PFSK-1 (cell line): ENCODE data around the gene FBXL7.

Experiments used
- FOXP2 ChIP-seq: optimal IDR thresholded peaks from 2 replicates; pipeline ENCODE3; 2011; ENCODE audit warnings: borderline replicate concordance, control low read depth, inconsistent platforms; ENCODE audit not compliant: insufficient read depth; ENCODE audit errors: extremely low read length, extremely low read depth
- POLR2AphosphoS5 ChIP-seq: IDR thresholded peaks from 2 replicates; pipeline ENCODE4 v1.6.1; 2012; ENCODE audit warnings: low read depth, mild to moderate bottlenecking, control low read depth, low read length, moderate library complexity
- SIN3A ChIP-seq: IDR thresholded peaks from 2 replicates; pipeline ENCODE4 v1.6.1; 2012; ENCODE audit warnings: mild to moderate bottlenecking, low read length, moderate library complexity, borderline replicate concordance; ENCODE audit not compliant: insufficient read depth
- TAF1 ChIP-seq: IDR thresholded peaks from 2 replicates; pipeline ENCODE4 v1.6.1; 2012; ENCODE audit warnings: low read length, control low read depth, borderline replicate concordance; ENCODE audit not compliant: insufficient read depth
- TF ChIP-seq, protein P1 (sequence below), 2 experiments: IDR thresholded peaks; 2 replicates each; pipeline versions ENCODE4 v1.6.1 to v1.8.0; 2011 to 2012; ENCODE audit warnings: low read depth in 2 of 2, low read length in 2 of 2, control low read depth in 1 of 2, inconsistent platforms in 1 of 2, mild to moderate bottlenecking in 1 of 2, moderate library complexity in 1 of 2; ENCODE audit not compliant: insufficient read depth in 1 of 2

The FBXL7 gene

DNA sequence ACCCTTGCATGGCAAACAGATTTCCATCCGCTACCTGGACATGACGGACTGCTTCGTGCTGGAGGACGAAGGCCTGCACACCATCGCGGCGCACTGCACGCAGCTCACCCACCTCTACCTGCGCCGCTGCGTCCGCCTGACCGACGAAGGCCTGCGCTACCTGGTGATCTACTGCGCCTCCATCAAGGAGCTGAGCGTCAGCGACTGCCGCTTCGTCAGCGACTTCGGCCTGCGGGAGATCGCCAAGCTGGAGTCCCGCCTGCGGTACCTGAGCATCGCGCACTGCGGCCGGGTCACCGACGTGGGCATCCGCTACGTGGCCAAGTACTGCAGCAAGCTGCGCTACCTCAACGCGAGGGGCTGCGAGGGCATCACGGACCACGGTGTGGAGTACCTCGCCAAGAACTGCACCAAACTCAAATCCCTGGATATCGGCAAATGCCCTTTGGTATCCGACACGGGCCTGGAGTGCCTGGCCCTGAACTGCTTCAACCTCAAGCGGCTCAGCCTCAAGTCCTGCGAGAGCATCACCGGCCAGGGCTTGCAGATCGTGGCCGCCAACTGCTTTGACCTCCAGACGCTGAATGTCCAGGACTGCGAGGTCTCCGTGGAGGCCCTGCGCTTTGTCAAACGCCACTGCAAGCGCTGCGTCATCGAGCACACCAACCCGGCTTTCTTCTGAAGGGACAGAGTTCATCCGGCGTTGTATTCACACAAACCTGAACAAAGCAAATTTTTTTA lies 436.7 kb downstream of the FBXL7 start:
- no peak for TF ChIP-seq SIN3A
- no peak for TF ChIP-seq TAF1
- TF ChIP-seq, protein P1, sequence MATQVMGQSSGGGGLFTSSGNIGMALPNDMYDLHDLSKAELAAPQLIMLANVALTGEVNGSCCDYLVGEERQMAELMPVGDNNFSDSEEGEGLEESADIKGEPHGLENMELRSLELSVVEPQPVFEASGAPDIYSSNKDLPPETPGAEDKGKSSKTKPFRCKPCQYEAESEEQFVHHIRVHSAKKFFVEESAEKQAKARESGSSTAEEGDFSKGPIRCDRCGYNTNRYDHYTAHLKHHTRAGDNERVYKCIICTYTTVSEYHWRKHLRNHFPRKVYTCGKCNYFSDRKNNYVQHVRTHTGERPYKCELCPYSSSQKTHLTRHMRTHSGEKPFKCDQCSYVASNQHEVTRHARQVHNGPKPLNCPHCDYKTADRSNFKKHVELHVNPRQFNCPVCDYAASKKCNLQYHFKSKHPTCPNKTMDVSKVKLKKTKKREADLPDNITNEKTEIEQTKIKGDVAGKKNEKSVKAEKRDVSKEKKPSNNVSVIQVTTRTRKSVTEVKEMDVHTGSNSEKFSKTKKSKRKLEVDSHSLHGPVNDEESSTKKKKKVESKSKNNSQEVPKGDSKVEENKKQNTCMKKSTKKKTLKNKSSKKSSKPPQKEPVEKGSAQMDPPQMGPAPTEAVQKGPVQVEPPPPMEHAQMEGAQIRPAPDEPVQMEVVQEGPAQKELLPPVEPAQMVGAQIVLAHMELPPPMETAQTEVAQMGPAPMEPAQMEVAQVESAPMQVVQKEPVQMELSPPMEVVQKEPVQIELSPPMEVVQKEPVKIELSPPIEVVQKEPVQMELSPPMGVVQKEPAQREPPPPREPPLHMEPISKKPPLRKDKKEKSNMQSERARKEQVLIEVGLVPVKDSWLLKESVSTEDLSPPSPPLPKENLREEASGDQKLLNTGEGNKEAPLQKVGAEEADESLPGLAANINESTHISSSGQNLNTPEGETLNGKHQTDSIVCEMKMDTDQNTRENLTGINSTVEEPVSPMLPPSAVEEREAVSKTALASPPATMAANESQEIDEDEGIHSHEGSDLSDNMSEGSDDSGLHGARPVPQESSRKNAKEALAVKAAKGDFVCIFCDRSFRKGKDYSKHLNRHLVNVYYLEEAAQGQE (IDR thresholded peaks at IDR 0.05; ENCODE audit: insufficient read depth in 1 of 2, low read depth in 2 of 2, low read length in 2 of 2), result no peak
- TF ChIP-seq POLR2AphosphoS5, result no peak
- no peak for TF ChIP-seq FOXP2

DNA sequence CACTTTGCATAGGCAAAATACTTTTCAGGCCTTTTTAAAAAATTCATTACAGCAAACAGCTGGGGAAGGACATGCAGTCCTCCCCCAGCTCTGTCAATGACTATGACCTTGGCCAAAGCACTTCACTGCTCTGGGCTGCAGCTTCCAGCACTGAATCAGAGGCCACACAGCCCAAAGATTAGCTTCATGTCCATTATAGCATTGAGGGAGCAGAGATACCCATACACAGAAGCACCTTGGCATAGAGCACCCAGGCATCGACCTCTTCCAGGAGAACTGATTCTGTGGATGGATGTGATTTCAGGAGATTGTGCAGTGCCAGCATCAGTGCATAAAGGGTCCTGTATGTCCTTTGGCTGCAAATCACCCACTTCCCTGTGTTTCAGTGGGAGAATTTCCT lies 437.7 kb downstream of the FBXL7 start:
- TF ChIP-seq FOXP2 (no peak), POLR2AphosphoS5 (no peak), TAF1 (no peak), SIN3A (no peak)
- TF ChIP-seq, protein P1 (IDR thresholded peaks at IDR 0.05; ENCODE audit: insufficient read depth in 1 of 2, low read depth in 2 of 2, low read length in 2 of 2), result no peak

DNA sequence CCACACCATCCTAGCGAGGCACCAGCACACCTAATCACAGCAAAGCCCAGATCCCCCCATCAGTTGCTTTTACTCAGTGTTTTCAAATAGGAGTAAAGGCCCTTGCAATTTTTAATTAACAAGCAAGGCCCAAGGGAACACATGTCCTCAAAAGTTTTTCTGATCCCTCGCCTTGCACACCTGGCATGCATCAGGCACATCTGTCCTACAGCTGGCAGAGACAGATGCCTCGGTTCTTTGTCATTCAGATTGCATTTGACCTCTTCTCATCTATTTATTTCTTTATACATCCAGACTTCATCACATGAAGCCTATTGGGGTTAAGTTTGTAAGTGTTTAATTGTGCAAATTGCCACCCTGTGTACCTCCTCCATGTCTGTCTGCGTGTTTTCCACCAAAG lies 438.2 kb downstream of the FBXL7 start:
- TF ChIP-seq FOXP2, result no peak
- TF ChIP-seq SIN3A, result no peak
- TF ChIP-seq, protein P1 (IDR thresholded peaks at IDR 0.05; ENCODE audit: insufficient read depth in 1 of 2, low read depth in 2 of 2, low read length in 2 of 2), result no peak
- TF ChIP-seq TAF1, result no peak
- no peak for TF ChIP-seq POLR2AphosphoS5

DNA sequence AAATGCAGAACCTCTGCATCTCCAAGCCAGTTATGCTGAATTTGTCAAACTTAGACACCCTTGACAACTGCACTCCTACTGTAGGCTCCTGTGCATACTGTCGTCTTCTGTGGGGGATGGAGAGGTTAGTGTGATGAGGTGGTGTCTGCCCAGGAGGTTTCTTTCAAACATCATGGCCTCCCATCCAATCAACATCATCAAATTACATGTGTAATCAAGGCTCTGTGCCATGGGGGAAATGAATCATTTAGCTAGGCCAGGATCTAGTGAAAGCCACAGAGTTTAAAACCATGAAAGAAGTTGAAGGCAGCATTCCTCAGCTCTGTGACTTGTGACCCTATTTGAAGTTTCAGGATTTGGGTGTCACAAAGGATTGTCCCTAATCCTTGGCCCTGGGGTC lies 439.0 kb downstream of the FBXL7 start:
- no peak for TF ChIP-seq TAF1
- no peak for TF ChIP-seq FOXP2
- no peak for TF ChIP-seq SIN3A
- TF ChIP-seq, protein P1 (IDR thresholded peaks at IDR 0.05; ENCODE audit: insufficient read depth in 1 of 2, low read depth in 2 of 2, low read length in 2 of 2), result no peak
- TF ChIP-seq POLR2AphosphoS5, result no peak
